SK-N-MC (cell line): ENCODE data around the gene TMEM225B.
"Not testable (repeated sequence)": the region's sequence is repeated elsewhere in the genome, so short reads cannot be mapped to it uniquely, and the experiment has no call there.

ENCODE experiments used
- DNase-seq: peaks from one replicate; pipeline ENCODE4 v3.0.0-alpha.2; 2011; ENCODE audit warnings: low read depth, low spot score
- H3K27ac ChIP-seq: fragments of 200-600 bp; sonication (generic); 2 replicates; pipeline ENCODE4 v1.5.1; 2016; ENCODE audit warnings: mixed run types
- H3K36me3 ChIP-seq: fragments of 200-600 bp; sonication (generic); 2 replicates; pipeline ENCODE4 v1.6.1; 2017; ENCODE audit warnings: antibody characterized with exemption, low read length, mixed read lengths; ENCODE audit not compliant: insufficient read depth
- H3K4me3 ChIP-seq: fragments of 200-600 bp; sonication (generic); 2 replicates; pipeline ENCODE4 v1.5.1; 2016
- H3K9ac ChIP-seq: fragments of 200-600 bp; sonication (generic); 2 replicates; pipeline ENCODE4 v1.8.0; 2017; ENCODE audit warnings: mixed run types, mixed read lengths; ENCODE audit not compliant: insufficient read length
- H3K9me3 ChIP-seq: fragments of 200-600 bp; sonication (generic); 2 replicates; pipeline ENCODE4 v1.6.1; 2017; ENCODE audit warnings: low read depth, mild to moderate bottlenecking, antibody characterized with exemption, low read length, moderate library complexity, mixed read lengths
- EZH2 ChIP-seq: fragments of 200-600 bp; sonication (generic); IDR thresholded peaks from one replicate; pipeline ENCODE4 v1.6.1; 2017; ENCODE audit warnings: antibody characterized with exemption
- FOXP2 ChIP-seq: optimal IDR thresholded peaks from 2 replicates; pipeline ENCODE3; 2011; ENCODE audit warnings: mild to moderate bottlenecking, moderate library complexity; ENCODE audit not compliant: insufficient read depth; ENCODE audit errors: extremely low read length, control extremely low read depth
- POLR2AphosphoS5 ChIP-seq: IDR thresholded peaks from 2 replicates; pipeline ENCODE4 v1.6.1; 2012; ENCODE audit warnings: mild to moderate bottlenecking, low read depth, low read length, borderline replicate concordance

The TMEM225B gene

GRCh38 chr7:99558306-99559174 is 39.5 kb upstream of the TMEM225B start, which contains the start of gene ZNF655:
TSS of gene ZNF655 (plus strand) at chr7:99558642. CDS start at chr7:99560560, 1,918 bp downstream.
- TF ChIP-seq POLR2AphosphoS5 (peak; percentile 98), FOXP2 (no peak)
- H3K9me3 ChIP-seq: no peaks in the 10 kb centered on the region
- peak; percentile 72 for DNase-seq
- H3K27ac ChIP-seq: peak within 1 kb of the TSS; percentile 92
- H3K36me3 ChIP-seq: peaks cover 47% of the 10 kb centered on the region
- H3K4me3 ChIP-seq: peak within 1 kb of the TSS; percentile 96
- peak within 1 kb of the TSS; percentile 99 for H3K9ac ChIP-seq

GRCh38 chr7:99559175-99559915 is 38.7 kb upstream of the TMEM225B start:
- TF ChIP-seq POLR2AphosphoS5: no peak
- TF ChIP-seq EZH2: no peak
- TF ChIP-seq FOXP2: no peak
- peak overlapping the region; percentile 92 for H3K27ac ChIP-seq
- H3K36me3 ChIP-seq: peaks cover 55% of the 10 kb centered on the region
- DNase-seq: no peak
- peak overlapping the region; percentile 99 for H3K9ac ChIP-seq
- H3K9me3 ChIP-seq: no peaks in the 10 kb centered on the region
- peak overlapping the region; percentile 96 for H3K4me3 ChIP-seq

- H3K4me3 ChIP-seq: no peak overlapping the region
- H3K9ac ChIP-seq: peak overlapping the region; percentile 99
- peaks cover 69% of the 10 kb centered on the region for H3K36me3 ChIP-seq
Observed at GRCh38 chr7:99560834-99561736, 37.0 kb upstream of the TMEM225B start.

GRCh38 chr7:99561737-99562051 is 36.4 kb upstream of the TMEM225B start:
- no peak for DNase-seq
- H3K9me3 ChIP-seq: no peaks in the 10 kb centered on the region
- H3K27ac ChIP-seq: no peak overlapping the region
- TF ChIP-seq EZH2: no peak
- no peak for TF ChIP-seq POLR2AphosphoS5
- TF ChIP-seq FOXP2: no peak
- H3K4me3 ChIP-seq: no peak overlapping the region
- H3K9ac ChIP-seq: no peak overlapping the region
- H3K36me3 ChIP-seq: peaks cover 65% of the 10 kb centered on the region

More at GRCh38 chr7:99560834-99561736, 37.0 kb upstream of the TMEM225B start:
- no peak for DNase-seq
- no peaks in the 10 kb centered on the region for H3K9me3 ChIP-seq
- no peak for TF ChIP-seq POLR2AphosphoS5
- no peak for TF ChIP-seq EZH2
- no peak for TF ChIP-seq FOXP2
- no peak overlapping the region for H3K27ac ChIP-seq

- no peak overlapping the region for H3K9ac ChIP-seq
- TF ChIP-seq FOXP2 (no peak), EZH2 (no peak), POLR2AphosphoS5 (no peak)
- no peak overlapping the region for H3K27ac ChIP-seq
- peaks cover 59% of the 10 kb centered on the region for H3K36me3 ChIP-seq
- H3K4me3 ChIP-seq: no peak overlapping the region
- DNase-seq: no peak
- no peaks in the 10 kb centered on the region for H3K9me3 ChIP-seq
Observed at GRCh38 chr7:99562114-99562784, 35.8 kb upstream of the TMEM225B start.

- Histone ChIP-seq H3K9ac (no peak overlapping the region), H3K36me3 (peaks cover 59% of the 10 kb centered on the region), H3K27ac (no peak overlapping the region), H3K9me3 (no peaks in the 10 kb centered on the region), H3K4me3 (no peak overlapping the region)
- DNase-seq: no peak
- TF ChIP-seq POLR2AphosphoS5 (no peak), FOXP2 (no peak), EZH2 (no peak)
Observed at GRCh38 chr7:99562832-99563231, 35.2 kb upstream of the TMEM225B start.

GRCh38 chr7:99563650-99564049 is 34.4 kb upstream of the TMEM225B start:
- no peak overlapping the region for H3K4me3 ChIP-seq
- H3K9me3 ChIP-seq: no peaks in the 10 kb centered on the region
- no peak overlapping the region for H3K9ac ChIP-seq
- TF ChIP-seq FOXP2 (no peak), EZH2 (no peak), POLR2AphosphoS5 (no peak)
- no peak overlapping the region for H3K27ac ChIP-seq
- H3K36me3 ChIP-seq: peaks cover 61% of the 10 kb centered on the region
- DNase-seq: no peak

- not testable (repeated sequence) for H3K9ac ChIP-seq, DNase-seq, H3K27ac ChIP-seq, H3K4me3 ChIP-seq, H3K9me3 ChIP-seq
- H3K36me3 ChIP-seq: peaks cover 73% of the 10 kb centered on the region
Observed at GRCh38 chr7:99568770-99569169, 29.3 kb upstream of the TMEM225B start.
